Panc1 (cell line): ENCODE measurements around the gene FOCAD.

Source experiments
- CTCF ChIP-seq: fragments of 450-650 bp; IDR thresholded peaks from 2 replicates; pipeline ENCODE4 v1.5.1; 2017; ENCODE audit warnings: mild to moderate bottlenecking
- POLR2AphosphoS5 ChIP-seq: IDR thresholded peaks from 2 replicates; pipeline ENCODE4 v1.6.1; 2012; ENCODE audit warnings: mild to moderate bottlenecking, low read depth, low read length, moderate library complexity
- REST ChIP-seq, 2 experiments: IDR thresholded peaks; 2 replicates each; pipeline ENCODE4 v1.6.1; 2011 to 2012; ENCODE audit warnings: low read depth in 2 of 2, control low read depth in 1 of 2, low read length in 1 of 2, mild to moderate bottlenecking in 1 of 2, moderate library complexity in 1 of 2; ENCODE audit not compliant: insufficient read depth in 1 of 2
- SIN3A ChIP-seq: IDR thresholded peaks from 2 replicates; pipeline ENCODE4 v1.6.1; 2012; ENCODE audit warnings: low read depth, mild to moderate bottlenecking, low read length, moderate library complexity, borderline replicate concordance; ENCODE audit not compliant: insufficient read depth
- TCF7L2 ChIP-seq: IDR thresholded peaks from 2 replicates; pipeline ENCODE4 v1.6.1; 2011; ENCODE audit warnings: mild to moderate bottlenecking, low read depth, low read length, inconsistent platforms

GRCh38 chr9:21016701-21017491 lies 332.8 kb downstream of the FOCAD start:
- TF ChIP-seq REST (IDR thresholded peaks at IDR 0.05; ENCODE audit: insufficient read depth in 1 of 2, low read depth in 2 of 2, low read length in 1 of 2): no peak
- no peak for TF ChIP-seq CTCF
- no peak for TF ChIP-seq POLR2AphosphoS5
- no peak for TF ChIP-seq TCF7L2
- no peak for TF ChIP-seq SIN3A
